Endodermal cell (in vitro differentiated cells): ENCODE measurements around the gene FAM227B. TPM values are rescaled to one million over a fixed set of nuclear protein-coding genes. Genes with fewer than 3 reads are reported as not detected.

Experiments
- DNase-seq: peaks from one replicate; pipeline ENCODE4 v3.0.0-alpha.2; 2017
- H3K27ac ChIP-seq: 2 replicates; pipeline ENCODE4 v1.5.1; 2013; ENCODE audit warnings: mild to moderate bottlenecking, low read depth, low read length, moderate library complexity
- H3K27me3 ChIP-seq: 2 replicates; pipeline ENCODE4 v1.6.1; 2013; ENCODE audit warnings: mild to moderate bottlenecking, low read length, moderate library complexity; ENCODE audit not compliant: insufficient read depth, control insufficient read depth, poor library complexity, severe bottlenecking
- H3K36me3 ChIP-seq: 2 replicates; pipeline ENCODE4 v1.7.0; 2013; ENCODE audit warnings: mild to moderate bottlenecking, low read length, moderate library complexity; ENCODE audit not compliant: control insufficient read depth, insufficient read depth
- H3K4me1 ChIP-seq: one replicate; pipeline ENCODE4 v1.7.0; 2013; ENCODE audit warnings: low read length; ENCODE audit not compliant: control insufficient read depth, insufficient read depth
- H3K4me3 ChIP-seq: 2 replicates; pipeline ENCODE4 v1.5.1; 2013; ENCODE audit warnings: mild to moderate bottlenecking, low read length, moderate library complexity
- H3K9ac ChIP-seq: 2 replicates; pipeline ENCODE4 v1.6.1; 2013; ENCODE audit warnings: mild to moderate bottlenecking, low read length, moderate library complexity; ENCODE audit not compliant: poor library complexity, severe bottlenecking; ENCODE audit errors: extremely low read depth
- H3K9me3 ChIP-seq: 2 replicates; pipeline ENCODE4 v1.6.1; 2013; ENCODE audit warnings: mild to moderate bottlenecking, low read length, moderate library complexity; ENCODE audit not compliant: control insufficient read depth
- H3K27ac Mint-ChIP-seq: 2 replicates; pipeline ENCODE4 v1.8.0; 2020; ENCODE audit warnings: mixed read lengths
- H3K27me3 Mint-ChIP-seq: 2 replicates; pipeline ENCODE4 v1.8.0; 2021; ENCODE audit warnings: mild to moderate bottlenecking, mixed read lengths; ENCODE audit not compliant: insufficient read depth
- H3K36me3 Mint-ChIP-seq: 2 replicates; pipeline ENCODE4 v1.8.0; 2020; ENCODE audit warnings: low read depth, mixed read lengths
- H3K4me1 Mint-ChIP-seq: 2 replicates; pipeline ENCODE4 v1.8.0; 2020; ENCODE audit warnings: mixed read lengths
- H3K4me3 Mint-ChIP-seq: 2 replicates; pipeline ENCODE4 v1.8.0; 2020; ENCODE audit warnings: mild to moderate bottlenecking, moderate library complexity, mixed read lengths
- H3K9me3 Mint-ChIP-seq: 2 replicates; pipeline ENCODE4 v1.8.0; 2020; ENCODE audit warnings: mild to moderate bottlenecking, mixed read lengths
- CTCF ChIP-seq: fragments of 200-600 bp; sonication (generic); conservative IDR thresholded peaks from 2 replicates; pipeline ENCODE4 v1.5.0; 2021; ENCODE audit warnings: antibody characterized with exemption, mild to moderate bottlenecking
- WGBS, 2 experiments: methylation state at CpG; one replicate each; pipeline versions ENCODE4 v1.1.5 to v1.1.7; 2013; ENCODE audit warnings: missing lambda C conversion rate in 2 of 2, mixed read lengths in 1 of 2; ENCODE audit not compliant: insufficient coverage in 1 of 2, insufficient read length in 1 of 2; 5-methylcytosine and 5-hydroxymethylcytosine counted together
- total RNA-seq, 2 donors: library from RNA; stranded (reverse); fragmentation: NEBNext Ultra II Directional in 1 of 2; extraction: Animal tissue kit (Norgen Biotek cat#: 25700) in 1 of 2; gene quantifications; 2 replicates in 1 of 2; 3 replicates in 1 of 2; pipeline ENCODE4 v1.2.1, GENCODE V29; 2021

Gene FAM227B
- total RNA-seq, 2 donors from 2014 or later = 7.5 to 8.5 TPM

GRCh38 chr15:49570174-49570573, 50.4 kb downstream of the FAM227B start:
- no peak overlapping the region for H3K4me3 ChIP-seq
- no peak overlapping the region for H3K9ac ChIP-seq
- no peaks in the 10 kb centered on the region for H3K27me3 ChIP-seq
- Mint-ChIP-seq H3K36me3 (no peaks in the 10 kb centered on the region), H3K27ac (no peak overlapping the region), H3K27me3 (no peaks in the 10 kb centered on the region), H3K9me3 (peaks cover 1% of the 10 kb centered on the region), H3K4me1 (no peaks in the 10 kb centered on the region), H3K4me3 (no peak overlapping the region)
- H3K36me3 ChIP-seq = no peaks in the 10 kb centered on the region
- H3K4me1 ChIP-seq = no peaks in the 10 kb centered on the region
- no peak for DNase-seq
- 100% methylated on average over 1 of the region's 1 CpG; no CpG with 5 or more reads in 1 of the 2 experiments for WGBS, 2 experiments
- no peaks in the 10 kb centered on the region for H3K9me3 ChIP-seq
- H3K27ac ChIP-seq = no peak overlapping the region
- no peak for TF ChIP-seq CTCF

- no peak for DNase-seq
- H3K4me3 ChIP-seq = no peak overlapping the region
- Mint-ChIP-seq H3K4me1 (no peaks in the 10 kb centered on the region), H3K4me3 (no peak overlapping the region), H3K36me3 (no peaks in the 10 kb centered on the region), H3K27me3 (peaks cover 4% of the 10 kb centered on the region), H3K27ac (no peak overlapping the region), H3K9me3 (peaks cover 41% of the 10 kb centered on the region)
- H3K27me3 ChIP-seq = no peaks in the 10 kb centered on the region
- H3K4me1 ChIP-seq = no peaks in the 10 kb centered on the region
- H3K27ac ChIP-seq = no peak overlapping the region
- peaks cover 45% of the 10 kb centered on the region for H3K9me3 ChIP-seq
- no peak overlapping the region for H3K9ac ChIP-seq
- no peaks in the 10 kb centered on the region for H3K36me3 ChIP-seq
- no peak for TF ChIP-seq CTCF
These were observed 60.6 kb downstream of the FAM227B start for GRCh38 chr15:49560045-49560444.

- H3K27ac ChIP-seq = no peak overlapping the region
- no peaks in the 10 kb centered on the region for H3K27me3 ChIP-seq
- Mint-ChIP-seq H3K27me3 (peaks cover 4% of the 10 kb centered on the region), H3K27ac (no peak overlapping the region), H3K9me3 (peaks cover 33% of the 10 kb centered on the region), H3K4me1 (no peaks in the 10 kb centered on the region), H3K36me3 (no peaks in the 10 kb centered on the region), H3K4me3 (no peak overlapping the region)
- no peak overlapping the region for H3K9ac ChIP-seq
- H3K9me3 ChIP-seq = peaks cover 35% of the 10 kb centered on the region
- no peaks in the 10 kb centered on the region for H3K4me1 ChIP-seq
- no peak for DNase-seq
- TF ChIP-seq CTCF = no peak
- H3K36me3 ChIP-seq = no peaks in the 10 kb centered on the region
- H3K4me3 ChIP-seq = no peak overlapping the region
- WGBS, 2 experiments = 88% methylated on average over 2 of the region's 2 CpGs; no CpG with 5 or more reads in 1 of the 2 experiments
These were observed 61.7 kb downstream of the FAM227B start for GRCh38 chr15:49558929-49559328.
